Fibroblast of pulmonary artery (primary cell): Measurements from ENCODE around the gene CIAO1.
"Not testable (repeated sequence)": the region's sequence is repeated elsewhere in the genome, so short reads cannot be mapped to it uniquely, and the experiment has no call there.

Experiments used
- DNase-seq: peaks from one replicate; pipeline ENCODE4 v3.0.0-alpha.2; 2010; ENCODE audit warnings: low read depth
- H3K4me3 ChIP-seq: replicated peaks from 2 replicates; pipeline ENCODE4 v1.5.1; 2011; ENCODE audit warnings: low read depth, mild to moderate bottlenecking, control low read depth, low read length, moderate library complexity
- TF ChIP-seq, protein P1 (sequence below): IDR thresholded peaks from 2 replicates; pipeline ENCODE4 v1.5.1; 2011; ENCODE audit warnings: mild to moderate bottlenecking, control low read depth, low read length, inconsistent platforms; ENCODE audit errors: missing control alignments

CIAO1 gene

GRCh38 chr2:96265840-96266679 lies at the start of gene CIAO1, which contains the start of gene TMEM127:
Gene CIAO1 (plus strand): TSS chr2:96266225. CDS start chr2:96266351, 126 bp downstream.
Gene TMEM127 (minus strand): TSS chr2:96265997. CDS start chr2:96265381, 616 bp downstream.
- peak; percentile 98 for DNase-seq
- TF ChIP-seq, protein P1, sequence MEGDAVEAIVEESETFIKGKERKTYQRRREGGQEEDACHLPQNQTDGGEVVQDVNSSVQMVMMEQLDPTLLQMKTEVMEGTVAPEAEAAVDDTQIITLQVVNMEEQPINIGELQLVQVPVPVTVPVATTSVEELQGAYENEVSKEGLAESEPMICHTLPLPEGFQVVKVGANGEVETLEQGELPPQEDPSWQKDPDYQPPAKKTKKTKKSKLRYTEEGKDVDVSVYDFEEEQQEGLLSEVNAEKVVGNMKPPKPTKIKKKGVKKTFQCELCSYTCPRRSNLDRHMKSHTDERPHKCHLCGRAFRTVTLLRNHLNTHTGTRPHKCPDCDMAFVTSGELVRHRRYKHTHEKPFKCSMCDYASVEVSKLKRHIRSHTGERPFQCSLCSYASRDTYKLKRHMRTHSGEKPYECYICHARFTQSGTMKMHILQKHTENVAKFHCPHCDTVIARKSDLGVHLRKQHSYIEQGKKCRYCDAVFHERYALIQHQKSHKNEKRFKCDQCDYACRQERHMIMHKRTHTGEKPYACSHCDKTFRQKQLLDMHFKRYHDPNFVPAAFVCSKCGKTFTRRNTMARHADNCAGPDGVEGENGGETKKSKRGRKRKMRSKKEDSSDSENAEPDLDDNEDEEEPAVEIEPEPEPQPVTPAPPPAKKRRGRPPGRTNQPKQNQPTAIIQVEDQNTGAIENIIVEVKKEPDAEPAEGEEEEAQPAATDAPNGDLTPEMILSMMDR = peak; percentile 38
- H3K4me3 ChIP-seq = peak within 1 kb of the TSS; percentile 79

DNA sequence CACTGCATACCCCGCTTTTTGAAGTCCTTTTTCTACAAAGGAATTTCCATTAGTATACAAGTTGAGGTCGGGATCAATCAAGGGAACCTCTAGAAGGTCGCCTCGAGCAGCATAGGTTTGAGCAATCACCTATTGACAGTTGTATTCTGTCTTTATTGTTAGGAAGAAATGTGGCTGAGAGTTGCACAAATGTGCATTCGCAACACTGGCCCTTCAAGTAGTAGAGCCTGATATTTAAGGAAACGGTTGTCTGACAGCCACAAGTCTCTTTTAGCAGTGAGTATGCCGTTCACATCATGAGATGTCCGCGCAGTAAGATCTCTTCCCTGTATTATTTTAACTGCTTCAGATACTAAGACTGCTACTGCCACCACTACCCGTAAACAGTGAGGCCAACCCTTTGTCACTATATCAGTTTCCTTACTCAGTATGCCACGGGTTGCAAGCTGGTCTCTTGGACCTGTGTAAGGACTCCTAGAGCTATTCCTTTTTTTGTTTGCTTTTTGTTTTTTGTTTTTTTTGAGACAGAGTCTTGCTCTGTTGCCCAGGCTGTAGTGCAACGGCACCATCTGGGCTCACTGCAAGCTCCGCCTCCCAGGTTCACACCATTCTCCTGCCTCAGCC lies 47.4 kb upstream of the CIAO1 start:
- DNase-seq = no peak
- TF ChIP-seq, protein P1 = no peak
- no peak overlapping the region for H3K4me3 ChIP-seq

- H3K4me3 ChIP-seq, DNase-seq: not testable (repeated sequence)
Observed at GRCh38 chr2:96219959-96220358, 46.1 kb upstream of the CIAO1 start.

DNA sequence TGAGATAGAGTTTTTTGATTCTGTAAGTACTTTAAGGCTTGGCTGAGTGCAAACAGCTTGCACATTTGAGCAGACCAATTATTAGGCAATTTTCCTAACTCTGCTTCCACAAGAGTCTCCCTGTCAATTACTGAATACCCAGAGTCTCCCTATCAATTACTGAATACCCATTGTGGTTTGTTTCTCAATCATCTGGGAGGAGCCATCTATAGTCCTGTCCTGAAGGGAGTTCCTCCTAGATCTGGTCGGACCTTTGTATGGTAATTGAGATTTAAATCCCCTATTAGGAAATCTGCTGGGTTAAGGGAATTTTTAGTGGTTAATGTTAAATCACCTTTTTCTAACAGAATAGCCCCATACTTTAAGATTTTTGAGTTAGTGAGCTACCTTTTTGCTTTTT lies 44.9 kb upstream of the CIAO1 start:
- not testable (repeated sequence) for DNase-seq

GRCh38 chr2:96225016-96225533 lies 41.0 kb upstream of the CIAO1 start:
- DNase-seq = no peak
- H3K4me3 ChIP-seq = no peak overlapping the region
- TF ChIP-seq, protein P1 = no peak

More for the DNA sequence above, 44.9 kb upstream of the CIAO1 start:
- H3K4me3 ChIP-seq = not testable (repeated sequence)

DNA sequence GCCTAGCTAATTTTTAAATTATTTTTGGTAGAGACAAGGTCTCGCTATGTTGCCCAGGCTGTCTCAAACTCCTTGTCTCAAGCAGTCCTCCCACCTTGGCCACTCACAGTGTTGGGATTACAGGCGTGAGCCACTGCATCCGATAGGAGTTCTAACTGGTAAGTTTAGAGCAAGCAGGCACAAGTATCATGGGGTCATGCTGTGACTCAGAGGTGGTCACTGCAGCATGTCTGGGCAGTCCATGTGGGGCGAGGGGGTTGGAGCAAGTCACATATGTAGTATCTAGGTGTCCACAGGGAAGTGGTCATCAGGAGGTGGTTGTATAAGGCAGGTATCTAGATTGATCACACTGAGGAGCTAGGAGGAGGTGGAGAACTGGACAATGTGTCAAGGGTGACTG lies 34.7 kb upstream of the CIAO1 start:
- no peak overlapping the region for H3K4me3 ChIP-seq
- TF ChIP-seq, protein P1 = no peak
- no peak for DNase-seq

DNA sequence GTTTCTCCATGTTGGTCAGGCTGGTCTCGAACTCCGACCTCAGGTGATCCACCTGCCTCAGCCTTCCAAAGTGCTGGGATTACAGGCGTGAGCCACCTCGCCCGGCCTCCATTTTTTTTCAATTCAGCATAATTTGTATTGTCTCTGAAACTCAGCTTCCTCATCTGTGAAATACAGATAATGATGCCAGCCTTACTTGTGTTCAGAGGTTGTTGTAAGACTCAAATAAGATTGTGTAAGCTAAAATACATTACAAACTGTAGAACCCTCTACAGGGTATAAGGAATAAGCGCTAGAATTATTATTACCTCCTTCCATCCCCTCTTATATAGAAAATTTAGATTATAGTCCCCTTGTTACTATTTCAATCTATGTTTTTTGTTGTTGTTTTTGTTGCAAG lies 32.6 kb upstream of the CIAO1 start:
- no peak for DNase-seq
- TF ChIP-seq, protein P1 = no peak
- H3K4me3 ChIP-seq = no peak overlapping the region

DNA sequence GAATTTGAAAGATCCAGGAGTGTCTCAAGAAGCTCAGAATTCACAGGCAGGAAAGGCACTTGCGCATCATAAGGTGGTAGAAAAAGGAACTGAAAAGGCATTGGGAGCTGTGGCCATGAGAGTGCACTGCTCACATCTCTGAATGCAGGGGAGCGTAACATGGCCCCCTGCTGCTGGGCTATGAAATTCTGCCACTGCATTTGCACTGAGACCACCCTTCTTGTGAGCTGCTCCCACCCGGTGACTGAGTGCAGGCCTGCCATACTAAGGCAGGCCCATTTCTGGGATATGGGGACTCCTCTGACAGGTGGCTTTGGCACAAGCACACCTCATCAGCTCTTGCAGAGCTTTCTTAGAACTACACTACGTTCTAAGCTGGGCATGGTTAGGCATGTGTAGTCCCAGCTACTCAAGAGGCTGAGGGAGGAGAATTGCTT lies 32.1 kb upstream of the CIAO1 start:
- no peak overlapping the region for H3K4me3 ChIP-seq
- TF ChIP-seq, protein P1 = no peak
- no peak for DNase-seq
